Fibroblast of skin of left biceps (primary cell): ENCODE results near the gene PTPRB.
A peak's percentile ranks its signal among the peaks of the same experiment; 100 is the strongest.

Source experiments
- DNase-seq, 2 experiments: peaks; one replicate each; pipeline ENCODE4 v3.0.0-alpha.2; 2013; ENCODE audit warnings: low read depth in 2 of 2

Gene PTPRB

DNA sequence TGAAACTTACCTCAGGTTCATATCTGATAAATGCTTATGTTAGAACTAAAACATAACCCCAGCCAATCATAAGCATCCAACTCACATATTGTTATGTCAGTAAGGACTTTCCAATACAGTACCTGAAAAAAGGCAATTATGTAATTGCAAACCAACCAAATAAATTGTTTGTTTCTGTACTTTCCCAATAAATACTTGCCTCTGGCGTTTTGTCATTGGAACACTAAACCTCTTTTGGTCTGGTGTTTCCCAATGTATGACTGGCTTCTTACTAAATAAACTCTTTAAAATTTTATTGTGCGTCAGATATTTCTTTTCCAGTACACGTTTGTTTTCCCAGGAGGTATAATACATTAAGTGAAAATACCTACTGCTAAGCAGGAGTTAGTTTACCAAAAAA, 6.7 kb upstream of the PTPRB start:
- no peak for DNase-seq

DNA sequence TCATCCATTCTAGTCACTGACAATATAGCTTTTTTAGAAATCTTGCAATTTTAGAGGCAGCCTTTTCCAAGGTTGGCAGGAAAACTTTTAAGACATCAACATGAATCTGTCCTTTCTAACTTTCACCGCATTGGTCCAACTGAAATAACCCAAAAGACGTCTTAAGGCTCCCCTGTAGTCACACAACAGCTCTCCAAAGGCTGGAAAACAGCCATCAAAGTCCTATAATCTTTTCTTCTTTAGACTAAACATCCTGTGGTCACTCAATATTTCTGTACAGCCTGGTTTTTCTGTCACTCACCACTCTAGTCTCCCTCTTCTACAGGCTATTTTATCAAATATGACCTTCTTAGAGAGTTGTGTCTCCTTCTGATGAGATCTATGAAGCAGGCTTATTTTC, 4.5 kb upstream of the PTPRB start:
- DNase-seq, result no peak

DNA sequence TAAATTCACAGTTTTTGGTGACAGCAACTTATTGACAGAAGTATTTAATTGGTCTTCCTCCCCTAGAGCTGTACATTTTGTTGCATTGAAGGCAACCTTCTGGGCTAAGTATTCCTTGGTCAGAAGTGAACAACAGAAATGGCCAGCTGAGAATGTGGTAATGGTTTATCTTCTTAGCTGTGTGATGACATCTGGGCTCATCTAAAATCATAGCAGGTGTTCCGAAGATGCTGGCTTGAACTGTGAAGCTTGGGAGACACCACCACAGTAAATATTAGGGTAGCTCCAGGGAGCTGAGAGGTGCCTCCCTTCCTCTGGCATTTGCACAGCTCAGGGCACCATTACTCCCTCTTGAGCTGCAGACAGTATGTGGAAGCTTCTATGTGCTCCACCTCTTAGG, 3.7 kb upstream of the PTPRB start:
- no peak for DNase-seq

DNA sequence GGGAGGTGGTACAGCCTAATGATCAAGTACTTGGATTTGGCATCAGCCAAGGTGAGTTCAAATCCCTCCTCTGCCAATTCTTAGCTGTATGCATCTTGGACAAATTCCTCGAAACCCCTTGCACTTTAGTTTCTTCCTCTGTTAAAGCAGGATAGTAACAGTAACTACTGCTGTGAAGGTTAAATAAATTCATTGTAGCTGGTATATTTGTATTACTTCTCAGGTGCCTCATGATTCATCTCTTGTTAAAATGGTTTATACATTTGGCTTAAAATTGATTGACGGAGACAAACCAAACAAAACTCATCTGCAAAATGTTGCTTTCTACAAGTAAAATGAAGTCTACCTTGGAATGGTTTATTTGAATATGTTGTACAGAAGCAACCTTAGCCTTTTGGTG, 2.3 kb upstream of the PTPRB start:
- DNase-seq, result no peak

DNA sequence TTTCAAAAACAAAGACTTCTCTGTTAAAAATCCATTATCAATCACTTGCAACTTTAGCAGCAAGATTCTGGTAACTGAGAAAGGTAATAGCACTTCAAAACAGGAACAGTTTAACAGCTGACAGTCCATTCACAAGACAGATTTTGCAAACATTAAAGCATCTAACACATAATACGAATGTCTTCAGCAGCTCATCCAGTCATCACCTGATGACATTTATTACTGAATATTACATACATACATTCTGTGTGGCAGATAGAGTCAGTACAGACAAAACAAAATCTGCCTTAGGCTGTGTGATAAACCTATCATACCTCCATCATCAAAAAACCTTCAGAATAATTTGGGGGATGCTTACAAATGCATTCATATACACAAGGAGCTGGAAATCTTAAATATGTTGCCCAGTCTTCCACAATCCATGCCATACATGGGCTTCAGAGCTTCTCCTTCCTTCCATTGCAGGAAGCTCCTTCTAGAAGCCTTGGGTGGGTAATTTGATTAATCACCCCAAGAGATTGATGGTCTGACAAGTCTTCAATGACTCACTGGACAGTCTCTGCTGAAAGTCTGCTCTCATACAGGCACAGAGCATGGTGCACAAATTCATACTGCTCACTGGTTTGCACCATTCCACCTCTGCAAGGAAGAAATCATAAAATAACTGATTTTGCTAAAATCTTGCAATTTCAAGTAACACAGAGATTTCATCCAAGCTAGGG, 1.6 kb upstream of the PTPRB start:
- DNase-seq, result no peak

DNA sequence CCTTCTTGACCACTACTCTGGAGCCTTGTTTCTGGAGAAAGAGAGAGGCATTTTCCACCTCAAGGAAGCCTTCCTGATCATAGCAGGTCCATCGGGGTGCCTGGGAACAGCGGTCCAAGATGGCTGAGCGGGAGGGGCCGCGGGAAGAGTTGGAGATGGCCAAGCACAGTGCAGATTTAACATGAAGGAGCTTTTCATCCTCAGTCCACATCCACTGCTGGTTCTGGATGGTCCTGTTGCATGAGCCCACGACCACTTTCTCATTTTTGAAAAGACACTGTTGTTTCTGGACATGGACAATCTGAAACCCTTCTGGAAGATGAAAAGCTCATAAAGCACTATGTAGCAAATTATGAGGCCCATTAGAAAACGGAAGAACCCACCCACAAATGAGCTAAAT, 1.5 kb downstream of the PTPRB start:
- no peak for DNase-seq

DNA sequence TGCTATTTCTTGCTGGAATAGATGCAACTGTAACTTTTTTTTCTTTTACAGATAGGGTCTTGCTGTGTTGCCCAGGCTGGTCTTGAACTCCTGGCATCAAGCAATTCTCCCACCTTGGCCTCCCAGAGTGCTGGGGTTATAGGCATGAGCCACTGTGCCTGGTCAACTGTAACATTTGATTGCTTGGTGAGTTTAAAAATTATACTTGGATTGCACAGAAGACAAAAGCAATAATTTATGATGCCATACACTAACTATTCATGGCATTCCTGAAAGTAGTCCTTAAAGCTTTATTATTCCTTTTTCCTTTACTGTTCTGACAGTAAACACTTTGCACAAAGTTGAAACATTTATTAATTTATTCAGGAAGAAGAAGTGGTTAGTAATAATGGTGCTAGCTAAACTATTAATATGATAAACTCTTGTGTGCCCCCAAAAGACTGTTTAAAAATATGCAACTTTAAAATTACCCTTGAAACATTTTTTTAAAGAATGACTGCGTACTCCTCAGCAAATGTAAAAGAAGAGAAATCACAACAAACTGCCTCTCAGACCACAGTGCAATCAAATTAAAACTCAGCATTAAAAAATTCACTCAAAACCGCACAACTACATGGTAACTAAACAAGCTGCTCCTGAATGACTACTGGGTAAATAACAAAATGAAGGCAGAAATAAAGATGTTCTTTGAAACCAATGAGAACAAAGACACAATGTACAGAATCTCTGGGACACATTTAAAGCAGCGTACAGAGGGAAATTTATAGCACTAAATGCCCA, 8.3 kb downstream of the PTPRB start:
- no peak for DNase-seq

DNA sequence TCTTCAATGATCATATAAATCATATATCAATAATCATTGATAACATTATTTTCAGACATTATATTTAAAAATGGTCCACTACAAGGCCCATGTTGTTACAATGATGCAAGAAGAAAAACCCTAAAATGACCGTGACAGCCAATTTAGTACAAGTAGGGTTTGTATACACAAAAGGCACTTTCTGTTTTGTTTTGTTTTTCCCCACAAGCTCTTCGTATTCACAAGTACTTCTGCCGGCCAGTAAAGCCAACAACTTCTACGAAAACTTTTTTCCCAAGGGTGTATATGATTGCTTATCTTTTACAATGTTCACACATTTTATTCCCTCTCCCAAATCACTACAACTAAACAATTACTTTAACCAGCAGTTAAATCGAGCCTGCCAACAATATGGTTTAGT, 9.6 kb downstream of the PTPRB start:
- DNase-seq, result no peak

DNA sequence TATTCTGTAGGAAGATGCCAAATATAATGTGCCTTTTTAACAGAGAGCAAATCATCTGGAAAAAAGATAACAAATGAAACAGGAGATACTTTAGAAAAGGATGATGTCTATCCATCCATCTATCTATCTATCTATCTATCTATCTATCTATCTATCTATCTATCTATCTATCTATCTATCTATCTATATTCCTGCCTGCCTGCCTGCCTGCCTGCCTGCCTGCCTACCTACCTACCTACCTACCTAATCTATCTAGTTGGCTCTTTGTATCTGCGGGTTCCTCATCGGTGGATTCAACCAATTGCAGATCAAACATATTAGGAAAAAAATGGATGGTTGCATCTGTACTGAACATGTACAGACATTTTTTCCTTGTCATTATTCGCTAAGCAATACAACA, 11.0 kb downstream of the PTPRB start:
- DNase-seq, result no peak

DNA sequence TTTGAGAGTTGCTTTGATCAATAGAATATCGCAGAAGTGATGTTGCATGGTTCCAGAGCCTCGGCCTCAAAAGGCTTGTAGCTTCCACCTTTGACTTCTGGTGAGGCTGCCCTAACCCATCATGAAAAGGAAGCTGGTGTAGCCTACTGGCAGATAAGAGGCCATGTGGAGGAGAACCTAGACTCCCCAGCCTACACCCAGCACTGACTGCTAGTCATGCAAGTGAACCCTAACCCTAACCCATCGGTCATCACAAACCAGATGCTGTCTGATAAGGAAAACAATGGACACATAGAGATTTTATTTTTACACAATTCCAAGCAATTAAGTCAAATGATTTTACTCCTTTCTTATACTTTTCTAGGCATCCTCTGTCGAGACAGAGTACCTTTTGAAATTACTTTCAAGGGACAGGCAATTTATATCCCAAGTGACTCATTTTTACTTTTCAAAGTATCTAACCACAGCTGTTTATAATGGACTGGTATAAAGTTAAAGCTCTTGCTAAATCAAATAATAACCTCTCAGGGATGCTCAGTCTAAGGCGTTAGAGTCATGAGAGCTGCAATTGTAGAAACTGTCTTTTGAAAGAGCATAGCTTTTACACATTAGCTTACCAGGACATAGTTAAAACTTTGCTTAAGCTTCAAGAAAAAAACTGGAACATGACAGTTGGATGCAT, 17.6 kb downstream of the PTPRB start:
- DNase-seq, result no peak

DNA sequence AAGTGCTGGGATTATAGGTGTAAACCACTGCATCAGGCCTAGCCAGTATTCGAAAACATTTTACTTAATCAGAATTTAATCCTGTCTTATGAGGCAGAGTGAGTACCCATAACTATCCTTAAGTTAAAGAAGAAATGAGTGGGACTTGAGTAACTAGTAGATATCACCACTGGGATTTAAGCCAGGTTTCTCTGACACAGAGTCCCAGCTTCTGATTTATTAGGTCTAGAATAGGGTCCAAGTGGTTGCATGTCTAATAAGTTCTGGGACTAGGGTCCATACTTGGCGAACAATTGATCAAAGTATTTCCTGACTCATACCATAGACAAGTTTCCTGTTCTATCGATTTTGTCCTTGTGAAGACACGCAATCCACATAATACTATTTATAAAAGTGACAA, 18.9 kb downstream of the PTPRB start:
- no peak for DNase-seq

DNA sequence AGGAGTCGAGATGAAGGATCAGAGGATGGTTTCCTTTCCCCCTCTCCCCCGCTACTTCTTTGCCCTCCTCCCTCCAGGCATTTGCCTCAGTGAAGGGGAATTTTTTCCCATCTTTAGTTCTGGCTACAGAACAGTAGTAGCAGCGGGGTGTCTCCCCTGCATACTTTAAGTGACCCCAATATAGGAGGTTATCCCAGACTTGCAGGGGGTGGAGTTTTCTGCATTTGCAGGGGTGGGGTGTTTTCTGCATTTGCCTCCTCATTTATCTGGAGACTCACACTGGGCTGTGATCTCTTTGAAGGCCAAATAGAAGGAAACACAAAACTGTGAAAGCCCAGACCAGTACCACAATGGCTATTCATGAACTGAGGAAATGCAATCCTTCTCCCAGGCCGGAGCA, 19.8 kb downstream of the PTPRB start:
- no peak for DNase-seq

DNA sequence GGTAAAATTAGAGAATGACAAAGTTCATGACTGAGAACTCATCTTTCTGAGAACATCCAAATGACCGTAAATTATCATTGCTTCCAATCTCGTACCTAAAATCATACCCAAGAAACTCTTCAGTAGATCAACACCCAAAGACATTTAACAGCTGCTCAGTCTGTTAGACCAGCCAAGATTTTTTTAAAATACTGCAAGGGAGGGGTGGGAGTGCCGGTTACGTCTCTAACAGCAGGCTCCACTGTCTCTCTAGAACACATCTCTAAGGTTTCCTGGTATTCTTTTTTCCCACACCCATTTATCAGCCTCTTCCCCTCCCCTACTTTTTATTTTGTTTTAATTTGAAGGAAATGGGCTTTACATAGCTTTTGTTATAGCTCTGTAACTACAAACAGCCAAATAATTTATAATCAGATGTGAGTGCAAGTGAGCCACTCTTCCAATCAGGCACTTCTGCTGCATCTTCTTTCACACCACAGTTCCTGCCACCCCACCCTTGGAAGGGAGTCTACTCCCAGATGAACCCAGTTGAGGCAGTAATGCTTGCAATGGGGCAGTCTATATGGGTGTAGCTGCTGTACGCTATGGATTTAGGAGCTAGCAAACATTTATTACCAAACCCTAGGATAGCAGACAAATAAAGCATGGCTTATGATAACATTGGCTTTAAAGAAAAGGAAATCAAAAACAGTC, 21.9 kb downstream of the PTPRB start:
- DNase-seq, result no peak

DNA sequence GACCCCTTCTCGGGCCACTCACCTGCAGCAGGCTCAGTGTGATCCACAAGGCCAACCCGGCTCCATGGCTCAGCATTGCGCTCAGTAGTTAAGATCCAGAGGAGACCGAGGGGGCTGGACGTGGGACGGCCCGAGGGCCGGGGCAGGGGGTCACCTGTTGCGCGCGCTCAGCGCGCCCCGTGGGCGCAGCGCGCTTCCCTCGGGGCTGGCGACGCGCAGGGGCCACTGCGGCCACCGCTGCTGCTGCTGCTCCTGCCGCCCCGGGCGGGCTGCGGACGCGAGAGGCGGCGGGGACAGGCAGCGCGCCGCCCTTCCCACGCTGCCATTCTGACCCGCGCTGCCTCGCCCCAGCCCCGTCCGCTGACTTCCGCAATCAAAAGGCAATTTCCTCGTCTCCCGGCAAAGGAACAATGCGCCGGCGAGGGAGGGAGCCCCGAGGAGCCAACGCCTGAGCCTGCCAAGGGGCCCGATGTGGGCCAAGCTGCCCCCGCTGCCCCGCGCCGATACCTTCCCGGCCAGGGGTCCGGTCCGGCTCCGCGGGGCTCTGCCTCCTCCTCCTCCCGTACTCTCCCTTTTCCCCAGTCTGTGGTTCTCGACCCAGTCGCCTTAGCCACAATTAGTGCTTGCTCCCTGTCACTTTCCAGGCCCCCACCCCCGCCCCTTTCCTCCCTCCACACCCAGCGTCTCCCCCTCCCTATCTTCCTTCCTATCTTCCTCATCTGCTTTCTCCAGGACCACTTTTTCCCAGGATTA, 27.3 kb downstream of the PTPRB start:
- DNase-seq, result no peak

DNA sequence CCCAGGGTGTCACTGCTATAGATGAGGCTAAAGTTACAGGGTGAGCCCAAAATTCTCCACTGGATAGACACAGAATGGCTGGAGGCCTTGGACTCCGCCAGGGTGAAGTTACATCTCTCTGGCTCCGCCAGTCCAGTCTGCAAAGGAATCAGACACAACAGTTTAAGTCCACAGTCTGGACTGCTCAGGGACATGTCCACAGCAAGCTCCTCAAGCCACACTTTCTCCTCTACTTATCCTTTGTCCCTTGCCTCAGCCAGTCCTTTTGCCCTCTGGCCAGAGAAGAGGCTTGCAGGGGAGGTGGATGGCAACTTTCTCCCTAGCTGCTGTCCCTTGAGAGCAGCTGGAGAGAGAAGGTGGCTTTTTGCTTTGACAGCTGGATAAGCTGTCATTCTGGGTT, 28.0 kb downstream of the PTPRB start:
- DNase-seq, result no peak

DNA sequence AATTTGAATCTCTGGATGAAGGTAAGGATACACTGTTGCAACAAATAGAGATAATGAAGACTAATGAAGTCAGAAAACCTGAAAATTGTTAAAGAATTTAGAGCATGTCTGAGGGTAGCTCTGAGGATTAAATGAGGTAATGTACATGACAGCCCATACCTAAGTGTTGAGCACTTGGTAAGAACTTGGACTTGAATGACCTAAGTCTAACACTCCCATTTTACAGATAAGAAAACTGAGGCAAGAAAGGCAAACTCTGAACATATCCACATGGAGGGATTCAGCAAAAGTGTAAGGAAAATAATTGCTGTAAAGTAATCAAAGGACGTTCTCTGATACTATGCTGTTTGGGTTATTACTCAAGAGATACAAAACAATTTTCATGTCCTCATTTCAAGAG, 29.0 kb downstream of the PTPRB start:
- DNase-seq, result no peak

DNA sequence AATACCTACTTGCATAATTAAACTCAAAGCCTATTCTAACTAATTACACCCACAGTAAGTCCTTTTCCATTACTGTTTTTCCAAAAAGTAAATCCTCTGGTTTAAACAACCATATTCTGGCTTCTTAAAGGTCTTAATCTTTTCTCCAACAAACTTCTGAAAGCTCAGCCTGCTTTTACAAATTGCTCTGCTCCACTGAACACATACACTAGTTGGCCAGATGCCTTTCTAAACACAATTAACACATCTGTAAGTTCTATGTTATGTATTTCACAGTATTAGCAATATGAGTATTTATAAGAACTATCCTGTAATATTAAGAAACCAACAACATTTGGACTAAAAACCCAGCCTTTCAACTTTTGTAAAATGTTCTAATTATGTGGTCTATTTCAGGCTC, 30.1 kb downstream of the PTPRB start:
- DNase-seq, result no peak

DNA sequence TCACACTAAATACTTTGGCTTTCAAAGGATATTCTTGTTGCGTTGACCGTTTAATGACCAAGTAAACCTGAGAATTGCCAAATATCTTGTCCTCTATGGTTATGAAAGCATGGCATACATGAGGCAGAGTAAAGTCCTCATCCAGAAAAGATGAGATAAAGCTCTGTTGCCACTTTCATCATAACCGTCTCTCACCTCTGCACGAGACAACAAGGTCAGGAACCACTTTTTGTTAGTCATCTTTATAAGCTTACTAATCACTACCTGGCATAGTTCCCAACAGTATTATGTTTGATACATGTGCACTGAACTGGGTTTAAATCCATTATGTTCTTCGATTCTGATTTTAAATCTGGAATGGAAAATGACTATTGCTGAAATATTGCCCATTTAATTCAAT, 31.3 kb downstream of the PTPRB start:
- no peak for DNase-seq

DNA sequence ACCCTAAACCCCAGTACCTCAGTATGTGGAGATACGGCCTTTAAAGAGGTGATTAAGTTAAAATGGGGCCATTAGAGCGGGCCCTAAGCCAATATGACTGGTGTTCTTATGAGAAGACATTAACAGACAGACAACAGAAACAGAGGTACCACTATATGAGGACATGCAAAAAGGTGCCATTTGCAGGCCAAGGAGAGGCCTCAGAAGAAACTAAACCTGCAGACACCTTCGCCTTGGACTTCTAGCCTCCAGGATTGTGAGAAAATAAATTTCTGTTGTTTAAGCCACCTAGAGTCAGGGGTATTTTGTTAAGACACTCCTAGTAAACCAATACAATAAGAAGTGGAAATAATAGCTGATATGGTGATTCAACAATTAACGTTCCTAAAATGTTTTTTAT, 32.6 kb downstream of the PTPRB start:
- DNase-seq, result no peak

DNA sequence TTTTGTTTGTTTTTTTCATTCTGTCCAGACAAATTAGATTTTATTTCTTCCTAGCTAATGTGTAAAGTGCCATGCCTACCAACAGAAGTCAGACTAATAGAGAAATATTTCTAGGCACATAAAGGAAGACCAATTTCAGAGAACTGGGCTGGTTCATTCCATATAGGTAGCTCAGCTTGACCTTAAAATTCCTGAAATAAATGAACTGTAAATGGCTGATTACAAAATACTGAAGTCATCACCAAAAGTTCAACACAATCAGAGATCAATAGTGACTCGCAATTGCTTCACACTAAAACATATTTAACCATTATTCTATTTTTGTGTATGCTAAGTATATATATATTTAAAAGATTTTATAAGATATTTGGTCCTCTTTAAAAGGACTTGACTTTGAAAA, 34.2 kb downstream of the PTPRB start:
- peak; percentile 7 to 13 for DNase-seq

DNA sequence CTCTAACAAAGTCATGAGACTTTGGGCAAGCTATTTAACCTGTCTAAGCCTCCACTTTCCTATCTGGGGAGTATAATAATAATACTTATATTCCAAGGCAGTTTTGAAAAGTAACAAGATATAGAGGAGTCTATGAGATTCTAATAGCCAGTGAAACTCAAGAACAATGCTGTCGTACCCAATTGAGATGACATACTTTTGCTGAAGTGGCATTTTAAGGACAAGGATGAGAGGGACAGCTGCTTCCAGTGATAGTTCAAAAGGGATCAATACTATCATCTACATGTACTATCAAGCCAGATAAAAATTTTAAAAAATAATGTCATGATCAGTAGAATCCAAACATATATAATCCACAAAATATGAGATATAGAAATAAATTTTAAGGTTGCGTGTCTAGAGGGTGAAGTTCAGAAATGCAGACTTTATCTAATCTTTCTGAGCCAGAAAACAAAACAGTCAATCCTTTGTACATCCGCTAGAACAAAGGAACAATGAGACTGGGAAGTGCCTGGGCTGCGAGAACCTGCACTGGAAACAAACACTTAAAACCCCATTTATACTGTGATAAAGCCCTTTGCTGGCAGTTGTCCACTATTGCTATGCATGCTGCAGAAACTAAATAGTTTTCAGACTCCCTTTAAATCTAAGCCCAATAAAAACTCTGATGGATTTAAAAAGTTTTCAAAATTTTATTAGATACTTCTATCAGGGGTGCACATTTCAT, 38.6 kb downstream of the PTPRB start:
- no peak for DNase-seq
